ENCODE data around the gene SIK2. TPM values are rescaled to one million over a fixed set of nuclear protein-coding genes. Genes with fewer than 3 reads are reported as not detected.

SIK2 gene
- total RNA-seq, 4 donors from 2014 or later = 20.7 to 35.0 (median 26.8) TPM

- intact Hi-C loops (cut with DNase I) = no loop called here
- H3K27ac ChIP-seq = no peak overlapping the region
Observed at GRCh38 chr11:111575740-111576139, 26.5 kb upstream of the SIK2 start.

GRCh38 chr11:111577821-111578220 is 24.4 kb upstream of the SIK2 start:
- Histone ChIP-seq H3K27me3 (no peaks in the 10 kb centered on the region), H3K9me3 (no peaks in the 10 kb centered on the region), H3K27ac (no peak overlapping the region), H3K4me1 (peaks cover 0 to 6% of the 10 kb centered on the region in 2 donors), H3K4me3 (replicated peaks in 1 of 3) (no peak overlapping the region), H3K36me3 (no peaks in the 10 kb centered on the region)
- intact Hi-C loops (cut with DNase I) = no loop called here
- DNase-seq = no peak
- TF ChIP-seq CTCF (IDR thresholded peaks at IDR 0.05) = no peak
- no peak for TF ChIP-seq POLR2A (IDR thresholded peaks at IDR 0.05)
- WGBS, 2 donors = 82 to 88% methylated on average over 4 of the region's 4 CpGs

More at GRCh38 chr11:111575740-111576139, 26.5 kb upstream of the SIK2 start:
- H3K27me3 ChIP-seq = no peaks in the 10 kb centered on the region
- no peaks in the 10 kb centered on the region for H3K9me3 ChIP-seq
- no peak overlapping the region for H3K4me3 ChIP-seq (replicated peaks in 1 of 3)
- no peak for DNase-seq
- peaks cover 0 to 6% of the 10 kb centered on the region in 2 donors for H3K4me1 ChIP-seq
- no peaks in the 10 kb centered on the region for H3K36me3 ChIP-seq
- TF ChIP-seq POLR2A (IDR thresholded peaks at IDR 0.05) (no peak), CTCF (IDR thresholded peaks at IDR 0.05) (no peak)
- 94% methylated on average over 6 of the region's 6 CpGs for WGBS, 2 donors

- H3K4me1 ChIP-seq = no peaks in the 10 kb centered on the region
- no peak for DNase-seq
- TF ChIP-seq CTCF (IDR thresholded peaks at IDR 0.05) (no peak), POLR2A (IDR thresholded peaks at IDR 0.05) (no peak)
- intact Hi-C loops (cut with DNase I) = no loop called here
- no peaks in the 10 kb centered on the region for H3K9me3 ChIP-seq
- no peaks in the 10 kb centered on the region for H3K36me3 ChIP-seq
- H3K27ac ChIP-seq = no peak overlapping the region
- no peaks in the 10 kb centered on the region for H3K27me3 ChIP-seq
- no peak overlapping the region for H3K4me3 ChIP-seq (replicated peaks in 1 of 3)
- WGBS, 2 donors = 93 to 100% methylated on average over 1 of the region's 1 CpG
Observed at GRCh38 chr11:111581341-111581740, 20.9 kb upstream of the SIK2 start.

- DNase-seq = no peak
- no peaks in the 10 kb centered on the region for H3K9me3 ChIP-seq
- H3K4me1 ChIP-seq = no peaks in the 10 kb centered on the region
- intact Hi-C loops (cut with DNase I) = no loop called here
- H3K27ac ChIP-seq = no peak overlapping the region
- H3K36me3 ChIP-seq = no peaks in the 10 kb centered on the region
- no peaks in the 10 kb centered on the region for H3K27me3 ChIP-seq
- no peak for TF ChIP-seq CTCF (IDR thresholded peaks at IDR 0.05)
- no peak overlapping the region for H3K4me3 ChIP-seq (replicated peaks in 1 of 3)
Observed at GRCh38 chr11:111582163-111582562, 20.1 kb upstream of the SIK2 start.

- Histone ChIP-seq H3K36me3 (no peaks in the 10 kb centered on the region), H3K27me3 (no peaks in the 10 kb centered on the region), H3K4me1 (no peaks in the 10 kb centered on the region), H3K9me3 (no peaks in the 10 kb centered on the region), H3K4me3 (replicated peaks in 1 of 3) (no peak overlapping the region), H3K27ac (no peak overlapping the region)
- DNase-seq = no peak
- WGBS, 2 donors = 61 to 74% methylated on average over 4 of the region's 4 CpGs
- TF ChIP-seq CTCF (IDR thresholded peaks at IDR 0.05) = no peak
- no peak for TF ChIP-seq POLR2A (IDR thresholded peaks at IDR 0.05)
- intact Hi-C loops (cut with DNase I) = no loop called here
Observed at GRCh38 chr11:111582881-111583280, 19.4 kb upstream of the SIK2 start.

Data from thyroid gland (tissue), 4 donors.